H1 (cell line): ENCODE measurements around the gene PACS1. TPM values are rescaled to one million over a fixed set of nuclear protein-coding genes. Genes with fewer than 3 reads are reported as not detected.
A peak's percentile ranks its signal among the peaks of the same experiment; 100 is the strongest.

Source experiments
- ASH2L ChIP-seq: fragments of 200-600, 300-600 bp; sonication (generic); IDR thresholded peaks from one replicate; pipeline ENCODE4 v1.7.1; 2017; ENCODE audit warnings: low read length
- PHF8 ChIP-seq: fragments of 200-600 bp; sonication (generic); conservative IDR thresholded peaks from 2 replicates; pipeline ENCODE4 v1.7.1; 2012; ENCODE audit warnings: low read depth, mild to moderate bottlenecking, inconsistent platforms, low read length, moderate library complexity
- YY1 ChIP-seq: IDR thresholded peaks from 2 replicates; pipeline ENCODE4 v1.6.1; 2011; ENCODE audit warnings: low read depth, mild to moderate bottlenecking, low read length
- polyA plus RNA-seq, 7 experiments: library from polyadenylated mRNA; depleted of rRNA in 3 of 7; stranded (reverse) in 5 of 7; unstranded in 2 of 7; fragments of >200 nt in 5 of 7; fragments of 200-250 nt in 2 of 7; gene quantifications; 1 replicate in 5 of 7; 2 replicates in 1 of 7; 4 replicates in 1 of 7; pipeline versions ENCODE4 v1.2.1 to v1.2.3, GENCODE V29; 2011 to 2013; ENCODE audit warnings: missing spikeins in 2 of 7, mixed read lengths in 2 of 7
- total RNA-seq: library from RNA; stranded (reverse); fragmentation: NEBNext Ultra II Directional; extraction: Animal tissue kit (Norgen Biotek cat#: 25700); gene quantifications from 2 replicates; pipeline ENCODE4 v1.2.1, GENCODE V29; 2021

PACS1 gene
- total and polyA plus RNA-seq, 2 of the 8 experiments (the other 6 are each of a cell fraction or from before 2014, with no cell fraction given) = 11.5 to 36.0 TPM

GRCh38 chr11:66070604-66071380 is 720 bp downstream of the PACS1 start (continued):
- TF ChIP-seq YY1 = no peak
- peak; percentile 21 for TF ChIP-seq ASH2L
- peak; percentile 16; the same call in 1 of the 2 replicates for TF ChIP-seq PHF8
